ENCODE measurements around the gene BOLA1. TPM values are rescaled to one million over a fixed set of nuclear protein-coding genes. Genes with fewer than 3 reads are reported as not detected.
A peak's percentile ranks its signal among the peaks of the same experiment; 100 is the strongest.

BOLA1 gene
- total and polyA plus RNA-seq, 2 of the 13 experiments (the other 11 are each of a cell fraction or from before 2014, with no cell fraction given): 3.2 to 4.2 TPM

- TF ChIP-seq PRDM10 (CRISPR knock-in tag; IDR thresholded peaks at IDR 0.05; ENCODE audit: low read depth): peak; percentile 83
- TF ChIP-seq ZNF720 (CRISPR knock-in tag; IDR thresholded peaks at IDR 0.05): no peak
- no peak for TF ChIP-seq MED1 (CRISPR knock-in tag; IDR thresholded peaks at IDR 0.05)
- no peak for TF ChIP-seq ZNF180 (CRISPR knock-in tag; IDR thresholded peaks at IDR 0.05; ENCODE audit: borderline replicate concordance, low read depth)
- TF ChIP-seq ZNF687 (CRISPR knock-in tag; IDR thresholded peaks at IDR 0.05): peak; percentile 39
- TF ChIP-seq SP1 (IDR thresholded peaks at IDR 0.05): no peak
- TF ChIP-seq SP1 (CRISPR knock-in tag; IDR thresholded peaks at IDR 0.05): no peak
- no peak for TF ChIP-seq STAT5B (CRISPR knock-in tag; IDR thresholded peaks at IDR 0.05)
- 0 out of 4 replicates have a peak, but pooled peaks of 1 of the 2 experiments have one; percentile 30 for TF ChIP-seq ATF4 (CRISPR knock-in tag; IDR thresholded peaks at IDR 0.05)
- no peak for TF ChIP-seq ZNF335 (CRISPR knock-in tag; IDR thresholded peaks at IDR 0.05)
- TF ChIP-seq ZNF761 (CRISPR knock-in tag; conservative IDR thresholded peaks at IDR 0.05): no peak
- no peak for TF ChIP-seq MLX (CRISPR knock-in tag; IDR thresholded peaks at IDR 0.05)
- no peak for TF ChIP-seq CERS6 (CRISPR knock-in tag; IDR thresholded peaks at IDR 0.05)
These were observed 18.3 kb downstream of the BOLA1 start, which contains the start of gene SV2A (continued) for GRCh38 chr1:149917571-149918144.

Measured in HepG2 (cell line).